Measurements from ENCODE around the gene CPED1.
"Not testable (repeated sequence)": the region's sequence is repeated elsewhere in the genome, so short reads cannot be mapped to it uniquely, and the experiment has no call there.

CPED1 gene

GRCh38 chr7:121057878-121058277 is 69.4 kb downstream of the CPED1 start:
- Histone ChIP-seq H3K27me3 (ENCODE audit: insufficient read depth, low read length) (no peaks in the 10 kb centered on the region), H3K9me3 (ENCODE audit: low read length) (no peaks in the 10 kb centered on the region), H3K79me2 (ENCODE audit: insufficient read depth, low read length) (no peaks in the 10 kb centered on the region), H3K36me3 (ENCODE audit: insufficient read depth, low read length) (no peaks in the 10 kb centered on the region), H3F3A (ENCODE audit: insufficient read depth, low read length) (no peaks in the 10 kb centered on the region), H3K27ac (ENCODE audit: low read depth, low read length, poor library complexity, severe bottlenecking) (no peak overlapping the region), H3K4me3 (ENCODE audit: low read depth, low read length, poor library complexity, severe bottlenecking) (no peak overlapping the region), H3K9ac (ENCODE audit: low read length) (no peak overlapping the region), H3K4me2 (ENCODE audit: low read length) (no peak overlapping the region), H3K9me2 (ENCODE audit: low read depth, low read length) (peaks cover 5% of the 10 kb centered on the region; the same call in 1 of the 2 replicates), H3K4me1 (ENCODE audit: insufficient read depth, low read length, severe bottlenecking) (no peaks in the 10 kb centered on the region), H2AFZ (ENCODE audit: low read length) (no peak overlapping the region), H4K20me1 (ENCODE audit: insufficient read depth, low read length) (no peaks in the 10 kb centered on the region)
- TF ChIP-seq CTCF (IDR thresholded peaks at IDR 0.05; ENCODE audit: low read length) (no peak), EZH2 (IDR thresholded peaks at IDR 0.05; ENCODE audit: borderline replicate concordance, low read length) (no peak)

- H3K79me2 ChIP-seq (ENCODE audit: insufficient read depth, low read length): no peaks in the 10 kb centered on the region
- no peak overlapping the region for H2AFZ ChIP-seq (ENCODE audit: low read length)
- H4K20me1 ChIP-seq (ENCODE audit: insufficient read depth, low read length): no peaks in the 10 kb centered on the region
- no peak overlapping the region for H3K4me3 ChIP-seq (ENCODE audit: low read depth, low read length, poor library complexity, severe bottlenecking)
- H3K9me3 ChIP-seq (ENCODE audit: low read length): no peaks in the 10 kb centered on the region
- no peak overlapping the region for H3K4me2 ChIP-seq (ENCODE audit: low read length)
- H3K27me3 ChIP-seq (ENCODE audit: insufficient read depth, low read length): no peaks in the 10 kb centered on the region
- peaks cover 5% of the 10 kb centered on the region; the same call in 1 of the 2 replicates for H3K9me2 ChIP-seq (ENCODE audit: low read depth, low read length)
- H3F3A ChIP-seq (ENCODE audit: insufficient read depth, low read length): no peaks in the 10 kb centered on the region
- H3K27ac ChIP-seq (ENCODE audit: low read depth, low read length, poor library complexity, severe bottlenecking): no peak overlapping the region
- no peak for TF ChIP-seq EZH2 (IDR thresholded peaks at IDR 0.05; ENCODE audit: borderline replicate concordance, low read length)
- TF ChIP-seq CTCF (IDR thresholded peaks at IDR 0.05; ENCODE audit: low read length): no peak
- no peaks in the 10 kb centered on the region for H3K36me3 ChIP-seq (ENCODE audit: insufficient read depth, low read length)
- no peak overlapping the region for H3K9ac ChIP-seq (ENCODE audit: low read length)
- H3K4me1 ChIP-seq (ENCODE audit: insufficient read depth, low read length, severe bottlenecking): no peaks in the 10 kb centered on the region
These were observed 70.5 kb downstream of the CPED1 start for GRCh38 chr7:121058975-121059374.

- not testable (repeated sequence) for H3K27me3 ChIP-seq (ENCODE audit: insufficient read depth, low read length); H3K4me1 ChIP-seq (ENCODE audit: insufficient read depth, low read length, severe bottlenecking); H4K20me1 ChIP-seq (ENCODE audit: insufficient read depth, low read length); H3K79me2 ChIP-seq (ENCODE audit: insufficient read depth, low read length); H3K4me3 ChIP-seq (ENCODE audit: low read depth, low read length, poor library complexity, severe bottlenecking); H3K36me3 ChIP-seq (ENCODE audit: insufficient read depth, low read length); H3K4me2 ChIP-seq (ENCODE audit: low read length); H3K27ac ChIP-seq (ENCODE audit: low read depth, low read length, poor library complexity, severe bottlenecking); H3K9me2 ChIP-seq (ENCODE audit: low read depth, low read length); H3K9ac ChIP-seq (ENCODE audit: low read length); H3K9me3 ChIP-seq (ENCODE audit: low read length); H2AFZ ChIP-seq (ENCODE audit: low read length); H3F3A ChIP-seq (ENCODE audit: insufficient read depth, low read length)
These were observed 71.5 kb downstream of the CPED1 start for GRCh38 chr7:121059979-121060509.

All from OCI-LY1 (cell line).